ENCODE measurements around the gene DCN.

DNA sequence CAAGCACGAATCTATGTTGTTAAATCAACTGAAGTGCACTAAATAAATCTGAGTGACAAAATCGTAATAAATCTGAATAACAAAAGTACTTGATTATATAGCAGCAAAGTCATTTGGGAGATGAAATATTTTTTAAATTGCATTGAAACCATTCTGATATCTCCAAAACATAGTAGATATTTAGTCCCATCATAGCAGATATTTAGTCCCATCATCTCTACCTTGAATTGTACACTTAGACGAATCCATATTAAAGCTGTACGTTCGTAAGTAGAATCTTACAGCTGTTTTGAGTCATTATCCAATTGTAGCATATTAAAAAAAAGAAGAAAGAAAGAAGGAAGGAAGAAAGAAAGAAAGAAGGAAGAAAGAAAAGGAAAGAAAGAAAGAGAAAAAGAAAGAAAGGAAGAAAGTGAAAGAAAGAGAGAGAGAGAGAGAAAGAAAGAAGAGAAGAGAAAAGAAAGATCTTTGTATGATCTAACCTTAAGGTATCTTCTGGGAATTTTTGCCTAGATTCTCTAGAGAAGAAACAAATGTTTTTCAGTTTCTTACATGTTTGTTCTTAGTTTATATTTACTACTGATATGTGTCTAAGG lies 2.6 kb downstream of the DCN start:
- TF ChIP-seq, protein P1, sequence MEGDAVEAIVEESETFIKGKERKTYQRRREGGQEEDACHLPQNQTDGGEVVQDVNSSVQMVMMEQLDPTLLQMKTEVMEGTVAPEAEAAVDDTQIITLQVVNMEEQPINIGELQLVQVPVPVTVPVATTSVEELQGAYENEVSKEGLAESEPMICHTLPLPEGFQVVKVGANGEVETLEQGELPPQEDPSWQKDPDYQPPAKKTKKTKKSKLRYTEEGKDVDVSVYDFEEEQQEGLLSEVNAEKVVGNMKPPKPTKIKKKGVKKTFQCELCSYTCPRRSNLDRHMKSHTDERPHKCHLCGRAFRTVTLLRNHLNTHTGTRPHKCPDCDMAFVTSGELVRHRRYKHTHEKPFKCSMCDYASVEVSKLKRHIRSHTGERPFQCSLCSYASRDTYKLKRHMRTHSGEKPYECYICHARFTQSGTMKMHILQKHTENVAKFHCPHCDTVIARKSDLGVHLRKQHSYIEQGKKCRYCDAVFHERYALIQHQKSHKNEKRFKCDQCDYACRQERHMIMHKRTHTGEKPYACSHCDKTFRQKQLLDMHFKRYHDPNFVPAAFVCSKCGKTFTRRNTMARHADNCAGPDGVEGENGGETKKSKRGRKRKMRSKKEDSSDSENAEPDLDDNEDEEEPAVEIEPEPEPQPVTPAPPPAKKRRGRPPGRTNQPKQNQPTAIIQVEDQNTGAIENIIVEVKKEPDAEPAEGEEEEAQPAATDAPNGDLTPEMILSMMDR (IDR thresholded peaks at IDR 0.05; ENCODE audit: insufficient read depth, low read depth, low read length): no peak
- no peak for TF ChIP-seq EZH2 (IDR thresholded peaks at IDR 0.05; ENCODE audit: insufficient read depth, low read length)

Data from astrocyte (in vitro differentiated cells and primary cell).